ENCODE data around the gene KPNA2. TPM values are rescaled to one million over a fixed set of nuclear protein-coding genes. Genes with fewer than 3 reads are reported as not detected.
"Not testable (repeated sequence)": the region's sequence is repeated elsewhere in the genome, so short reads cannot be mapped to it uniquely, and the experiment has no call there.

KPNA2 gene
- total RNA-seq, 3 donors from 2014 or later, result 19.7 to 21.9 (median 20.5) TPM

- H3K4me1 ChIP-seq; intact Hi-C loops (cut with DNase I; ENCODE audit: low total_unique reads); DNase-seq (ENCODE audit: low spot score in 2 of 2); H3K27me3 ChIP-seq; H3K9me3 ChIP-seq; H3K4me3 ChIP-seq; H3K36me3 ChIP-seq; H3K27ac ChIP-seq: not testable (repeated sequence)
Measured at GRCh38 chr17:68070582-68071444, 35.3 kb downstream of the KPNA2 start.

- Histone ChIP-seq H3K36me3 (no peaks in the 10 kb centered on the region), H3K4me3 (no peak overlapping the region), H3K4me1 (no peaks in the 10 kb centered on the region), H3K27me3 (no peaks in the 10 kb centered on the region), H3K9me3 (no peaks in the 10 kb centered on the region), H3K27ac (no peak overlapping the region)
- DNase-seq (ENCODE audit: low spot score in 2 of 2), result peak in 1 of 2 donors; percentile 35
- TF ChIP-seq POLR2AphosphoS5 (IDR thresholded peaks at IDR 0.05), result no peak
- TF ChIP-seq POLR2A (IDR thresholded peaks at IDR 0.05), result no peak
- TF ChIP-seq CTCF (IDR thresholded peaks at IDR 0.05), result no peak
- intact Hi-C loops (cut with DNase I; ENCODE audit: low total_unique reads), result no loop called here
Measured at GRCh38 chr17:68074279-68074678, 38.7 kb downstream of the KPNA2 start.

- H3K9me3 ChIP-seq; H3K4me1 ChIP-seq; H3K4me3 ChIP-seq; intact Hi-C loops (cut with DNase I; ENCODE audit: low total_unique reads); H3K27ac ChIP-seq; DNase-seq (ENCODE audit: low spot score in 2 of 2); H3K36me3 ChIP-seq; H3K27me3 ChIP-seq: not testable (repeated sequence)
Measured at GRCh38 chr17:68075953-68076607, 40.5 kb downstream of the KPNA2 start.

- H3K9me3 ChIP-seq; intact Hi-C loops (cut with DNase I; ENCODE audit: low total_unique reads); DNase-seq (ENCODE audit: low spot score in 2 of 2); H3K4me3 ChIP-seq; H3K36me3 ChIP-seq; H3K27me3 ChIP-seq; H3K4me1 ChIP-seq; H3K27ac ChIP-seq: not testable (repeated sequence)
Measured at GRCh38 chr17:68077498-68077897, 42.0 kb downstream of the KPNA2 start.

- Histone ChIP-seq H3K4me3 (no peak overlapping the region), H3K36me3 (no peaks in the 10 kb centered on the region), H3K9me3 (no peaks in the 10 kb centered on the region), H3K27me3 (no peaks in the 10 kb centered on the region), H3K27ac (no peak overlapping the region), H3K4me1 (no peaks in the 10 kb centered on the region)
- no peak for DNase-seq (ENCODE audit: low spot score in 2 of 2)
- intact Hi-C loops (cut with DNase I; ENCODE audit: low total_unique reads), result no loop called here
- no peak for TF ChIP-seq POLR2AphosphoS5 (IDR thresholded peaks at IDR 0.05)
- no peak for TF ChIP-seq POLR2A (IDR thresholded peaks at IDR 0.05)
- TF ChIP-seq CTCF (IDR thresholded peaks at IDR 0.05), result no peak
Measured at GRCh38 chr17:68080411-68081150, 45.0 kb downstream of the KPNA2 start.

- H3K27me3 ChIP-seq; H3K36me3 ChIP-seq; H3K9me3 ChIP-seq; intact Hi-C loops (cut with DNase I; ENCODE audit: low total_unique reads); H3K4me3 ChIP-seq; H3K4me1 ChIP-seq; DNase-seq (ENCODE audit: low spot score in 2 of 2); H3K27ac ChIP-seq: not testable (repeated sequence)
Measured at GRCh38 chr17:68081305-68082265, 46.0 kb downstream of the KPNA2 start.

Measured in breast epithelium (tissue), 4 donors.